RWPE1 (cell line): ENCODE results near the gene PTPRD.

ENCODE experiments used
- CTCF ChIA-PET: fragments of 350-600 bp; sonication (Branson Sonifier 250); formaldehyde crosslinking; extraction: SDS; loops from one replicate; lab custom pipeline; 2021; lab: Yijun Ruan, JAX
- POLR2A ChIA-PET: fragments of 400-600 bp; formaldehyde crosslinking; extraction: SDS; loops from one replicate; lab custom pipeline; 2020; ENCODE audit warnings: antibody characterized with exemption; ENCODE audit not compliant: low non-redundant PET; lab: Yijun Ruan, JAX
- DNase-seq: peaks from one replicate; pipeline ENCODE4 v3.0.0; 2012; ENCODE audit warnings: low spot score
- H3K27ac ChIP-seq: fragments of 450-650 bp; 2 replicates; pipeline ENCODE4 v1.5.1; 2017
- TF ChIP-seq, protein P1 (sequence below): fragments of 450-650 bp; conservative IDR thresholded peaks from 2 replicates; pipeline ENCODE4 v1.5.1; 2017; ENCODE audit warnings: low read depth, mild to moderate bottlenecking

PTPRD gene

DNA sequence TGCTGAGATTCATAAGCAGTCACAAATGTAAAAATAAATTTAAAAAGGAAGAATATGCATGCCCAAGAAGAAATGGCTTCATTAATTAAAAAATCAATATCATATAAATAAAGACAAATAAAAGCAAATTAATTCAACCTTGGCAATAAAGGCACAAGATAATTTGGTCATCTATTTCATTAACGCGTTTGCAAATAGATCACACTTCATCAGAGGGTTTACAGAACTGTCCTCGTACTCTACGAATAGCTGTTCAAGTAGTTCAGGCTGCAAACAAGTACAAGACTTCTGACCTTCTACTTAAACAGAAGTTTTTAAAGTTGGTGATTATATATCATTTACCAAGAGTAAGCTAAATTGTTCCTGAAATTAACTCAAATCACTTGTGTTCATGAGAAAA is 2038.0 kb downstream of the PTPRD start:
- TF ChIP-seq, protein P1, sequence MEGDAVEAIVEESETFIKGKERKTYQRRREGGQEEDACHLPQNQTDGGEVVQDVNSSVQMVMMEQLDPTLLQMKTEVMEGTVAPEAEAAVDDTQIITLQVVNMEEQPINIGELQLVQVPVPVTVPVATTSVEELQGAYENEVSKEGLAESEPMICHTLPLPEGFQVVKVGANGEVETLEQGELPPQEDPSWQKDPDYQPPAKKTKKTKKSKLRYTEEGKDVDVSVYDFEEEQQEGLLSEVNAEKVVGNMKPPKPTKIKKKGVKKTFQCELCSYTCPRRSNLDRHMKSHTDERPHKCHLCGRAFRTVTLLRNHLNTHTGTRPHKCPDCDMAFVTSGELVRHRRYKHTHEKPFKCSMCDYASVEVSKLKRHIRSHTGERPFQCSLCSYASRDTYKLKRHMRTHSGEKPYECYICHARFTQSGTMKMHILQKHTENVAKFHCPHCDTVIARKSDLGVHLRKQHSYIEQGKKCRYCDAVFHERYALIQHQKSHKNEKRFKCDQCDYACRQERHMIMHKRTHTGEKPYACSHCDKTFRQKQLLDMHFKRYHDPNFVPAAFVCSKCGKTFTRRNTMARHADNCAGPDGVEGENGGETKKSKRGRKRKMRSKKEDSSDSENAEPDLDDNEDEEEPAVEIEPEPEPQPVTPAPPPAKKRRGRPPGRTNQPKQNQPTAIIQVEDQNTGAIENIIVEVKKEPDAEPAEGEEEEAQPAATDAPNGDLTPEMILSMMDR = no peak
- no peak overlapping the region for H3K27ac ChIP-seq
- ChIA-PET POLR2A (no interaction called here), CTCF (no interaction called here)
- DNase-seq = no peak

DNA sequence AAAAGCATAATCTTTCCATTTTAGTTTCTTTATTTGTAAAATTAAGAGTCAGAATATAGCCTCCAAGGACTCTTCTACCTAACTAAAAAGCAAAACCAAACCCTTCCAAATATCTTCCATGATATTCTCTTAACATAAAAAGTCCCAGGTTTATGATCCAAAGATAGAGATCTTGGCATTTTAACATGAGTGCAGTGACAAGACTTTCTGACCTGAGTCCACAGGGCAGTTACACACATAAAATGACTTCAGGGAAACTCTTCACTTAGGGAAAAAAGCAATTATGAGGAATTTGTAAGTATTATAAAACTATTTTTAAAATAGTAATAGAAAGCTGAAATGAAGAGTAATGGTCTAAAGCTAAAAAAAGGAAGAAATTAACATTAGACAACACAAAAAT is 2040.6 kb downstream of the PTPRD start:
- POLR2A ChIA-PET = no interaction called here
- no peak for DNase-seq

DNA sequence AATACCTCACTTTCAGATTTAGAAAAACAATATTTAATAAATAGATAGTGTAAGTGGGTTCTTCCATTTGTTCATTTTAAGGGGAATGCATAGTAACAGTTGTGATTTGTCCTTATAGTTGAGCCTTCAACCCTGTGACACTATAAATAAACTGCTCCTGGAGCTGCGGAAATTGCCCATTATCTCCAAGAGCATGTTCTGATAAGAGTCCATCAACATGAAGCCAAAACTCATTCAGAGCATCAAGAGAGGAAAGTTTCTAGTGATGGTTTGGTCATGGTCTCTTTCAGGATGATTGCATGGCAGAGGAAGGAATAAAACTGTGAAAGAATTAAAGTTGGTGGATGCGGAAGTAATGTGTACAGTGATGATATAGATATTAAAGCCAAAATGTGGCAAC is 2041.2 kb downstream of the PTPRD start:
- POLR2A ChIA-PET = no interaction called here
- no peak overlapping the region for H3K27ac ChIP-seq
- TF ChIP-seq, protein P1 = no peak
- CTCF ChIA-PET = no interaction called here
- DNase-seq = no peak

More for the DNA sequence above, 2040.6 kb downstream of the PTPRD start:
- TF ChIP-seq, protein P1 = no peak
- CTCF ChIA-PET = no interaction called here
- H3K27ac ChIP-seq = no peak overlapping the region

DNA sequence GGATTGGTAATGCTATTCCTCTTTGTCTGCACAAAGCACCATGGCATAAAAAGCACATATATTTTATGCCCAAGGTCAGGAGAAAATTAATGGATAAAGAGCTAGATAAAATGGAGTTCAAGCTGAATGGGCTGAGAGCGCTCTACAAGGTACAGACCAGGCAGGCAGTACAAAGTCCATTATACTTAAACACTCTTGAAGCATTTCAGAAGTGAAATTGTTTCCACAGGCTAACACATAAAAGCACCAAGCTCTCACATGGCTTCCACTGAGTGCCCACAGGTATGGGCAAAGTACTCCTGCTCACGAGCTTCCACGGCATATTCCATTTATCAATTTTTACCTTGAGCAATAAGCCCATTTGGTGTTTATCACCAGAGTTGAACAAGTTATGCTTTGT is 2042.0 kb downstream of the PTPRD start:
- ChIA-PET POLR2A (no interaction called here), CTCF (no interaction called here)
- TF ChIP-seq, protein P1 = no peak
- H3K27ac ChIP-seq = no peak overlapping the region
- DNase-seq = no peak

DNA sequence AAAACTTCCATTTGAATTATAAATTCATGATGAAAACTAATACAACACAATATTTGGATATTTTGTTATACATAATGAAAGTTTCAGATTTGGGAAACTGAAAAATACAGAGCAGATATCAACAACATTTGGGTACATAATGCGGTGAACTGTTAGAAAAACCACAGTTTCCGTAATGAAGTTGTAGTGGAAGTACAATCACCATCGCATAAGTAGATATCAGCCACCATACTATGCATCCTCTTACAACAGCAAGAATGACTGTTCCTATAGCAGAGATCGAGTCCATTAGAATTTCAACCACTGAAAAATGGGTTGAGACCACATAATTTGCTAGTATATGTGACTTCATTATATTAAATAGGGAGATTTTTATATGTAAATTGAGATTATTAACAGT is 2043.0 kb downstream of the PTPRD start:
- no peak for DNase-seq
- no peak overlapping the region for H3K27ac ChIP-seq
- TF ChIP-seq, protein P1 = no peak
- CTCF ChIA-PET = no interaction called here
- POLR2A ChIA-PET = no interaction called here

DNA sequence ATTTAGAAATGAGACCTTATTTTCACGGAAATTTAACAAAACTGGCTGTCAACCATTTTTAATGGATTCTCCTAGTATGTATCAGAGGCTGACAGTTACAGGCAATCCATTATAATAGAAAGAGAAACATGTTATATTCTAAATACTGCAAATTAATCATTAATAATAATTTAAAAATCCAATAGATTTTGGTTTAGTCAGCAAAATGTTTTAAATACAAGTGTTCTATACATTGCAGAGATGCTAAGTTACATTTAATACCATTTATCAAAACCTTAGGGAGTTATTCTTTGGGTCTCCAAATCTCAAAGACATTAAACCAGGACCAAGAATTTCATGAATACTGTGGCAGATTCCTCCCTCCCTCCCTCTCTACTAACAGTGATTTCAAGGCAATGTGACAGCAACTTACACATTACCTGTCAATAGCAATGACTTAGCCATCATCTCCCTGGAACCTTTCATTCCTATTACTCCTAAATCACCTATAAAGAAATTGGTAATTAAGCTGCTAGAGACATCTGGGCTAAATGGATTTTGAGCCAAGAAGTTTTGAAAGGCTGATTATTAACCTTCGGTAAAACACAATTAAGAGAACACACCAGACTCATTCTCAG is 2044.7 kb downstream of the PTPRD start:
- no peak for DNase-seq
- no peak overlapping the region for H3K27ac ChIP-seq
- ChIA-PET POLR2A (no interaction called here), CTCF (no interaction called here)
- TF ChIP-seq, protein P1 = no peak
